HL-60 (cell line): ENCODE measurements around the gene CHCHD3.

Source experiments
- DNase-seq, 2 experiments: peaks; one replicate each; pipeline ENCODE4 v3.0.0-alpha.2; 2010 to 2020; ENCODE audit warnings: low read depth in 1 of 2, low spot score in 1 of 2
- H3K27ac ChIP-seq: fragments of 250-450 bp; sonication (Bioruptor Pico); replicated peaks from 2 replicates; pipeline ENCODE4 v1.5.1; 2020; ENCODE audit warnings: mild to moderate bottlenecking, moderate library complexity
- H3K27me3 ChIP-seq: fragments of 250-450 bp; sonication (Bioruptor Pico); 2 replicates; pipeline ENCODE4 v1.5.1; 2021; ENCODE audit warnings: mild to moderate bottlenecking, moderate library complexity; ENCODE audit not compliant: insufficient read depth, poor library complexity, severe bottlenecking
- H3K4me3 ChIP-seq: replicated peaks from 2 replicates; pipeline ENCODE4 v1.5.1; 2011; ENCODE audit warnings: mild to moderate bottlenecking, control low read depth, low read length; ENCODE audit not compliant: insufficient read depth
- CTCF ChIP-seq: IDR thresholded peaks from one replicate; pipeline ENCODE4 v1.5.1; 2011; ENCODE audit warnings: low read length, control low read depth, inconsistent platforms; ENCODE audit not compliant: insufficient read depth
- GABPA ChIP-seq: IDR thresholded peaks from 2 replicates; pipeline ENCODE4 v1.6.1; 2012; ENCODE audit warnings: low read depth
- POLR2AphosphoS5 ChIP-seq: IDR thresholded peaks from 2 replicates; pipeline ENCODE4 v1.6.1; 2012; ENCODE audit warnings: low read depth
- REST ChIP-seq: IDR thresholded peaks from 2 replicates; pipeline ENCODE4 v1.6.1; 2012; ENCODE audit warnings: low read depth; ENCODE audit not compliant: insufficient replicate concordance
- SPI1 ChIP-seq: IDR thresholded peaks from 2 replicates; pipeline ENCODE4 v1.6.1; 2012; ENCODE audit warnings: low read depth, mild to moderate bottlenecking, borderline replicate concordance

Gene CHCHD3

GRCh38 chr7:132750530-132751217 lies 331.2 kb downstream of the CHCHD3 start:
- no peak for TF ChIP-seq SPI1
- TF ChIP-seq REST: no peak
- no peak for TF ChIP-seq POLR2AphosphoS5
- TF ChIP-seq CTCF: no peak
- no peak for TF ChIP-seq GABPA
- Histone ChIP-seq H3K4me3 (no peak overlapping the region), H3K27me3 (no peaks in the 10 kb centered on the region), H3K27ac (no peak overlapping the region)
- DNase-seq: no peak

GRCh38 chr7:132750096-132750495 lies 331.8 kb downstream of the CHCHD3 start:
- no peaks in the 10 kb centered on the region for H3K27me3 ChIP-seq
- TF ChIP-seq CTCF (no peak), REST (no peak), GABPA (no peak), POLR2AphosphoS5 (no peak), SPI1 (no peak)
- no peak overlapping the region for H3K4me3 ChIP-seq
- H3K27ac ChIP-seq: no peak overlapping the region
- DNase-seq: no peak

GRCh38 chr7:132745510-132745909 lies 336.4 kb downstream of the CHCHD3 start:
- H3K4me3 ChIP-seq: no peak overlapping the region
- no peak for DNase-seq
- no peak overlapping the region for H3K27ac ChIP-seq
- H3K27me3 ChIP-seq: no peaks in the 10 kb centered on the region
- TF ChIP-seq GABPA: no peak
- TF ChIP-seq CTCF: no peak
- TF ChIP-seq REST: no peak
- TF ChIP-seq SPI1: no peak
- TF ChIP-seq POLR2AphosphoS5: no peak
